AG08396 (cell line): ENCODE data around the gene C6orf89.
A peak's percentile ranks its signal among the peaks of the same experiment; 100 is the strongest.

Experiments
- DNase-seq: peaks from one replicate; pipeline ENCODE4 v3.0.0; 2012; ENCODE audit warnings: low spot score, mixed read lengths

Gene C6orf89, protein sequence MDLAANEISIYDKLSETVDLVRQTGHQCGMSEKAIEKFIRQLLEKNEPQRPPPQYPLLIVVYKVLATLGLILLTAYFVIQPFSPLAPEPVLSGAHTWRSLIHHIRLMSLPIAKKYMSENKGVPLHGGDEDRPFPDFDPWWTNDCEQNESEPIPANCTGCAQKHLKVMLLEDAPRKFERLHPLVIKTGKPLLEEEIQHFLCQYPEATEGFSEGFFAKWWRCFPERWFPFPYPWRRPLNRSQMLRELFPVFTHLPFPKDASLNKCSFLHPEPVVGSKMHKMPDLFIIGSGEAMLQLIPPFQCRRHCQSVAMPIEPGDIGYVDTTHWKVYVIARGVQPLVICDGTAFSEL

DNA sequence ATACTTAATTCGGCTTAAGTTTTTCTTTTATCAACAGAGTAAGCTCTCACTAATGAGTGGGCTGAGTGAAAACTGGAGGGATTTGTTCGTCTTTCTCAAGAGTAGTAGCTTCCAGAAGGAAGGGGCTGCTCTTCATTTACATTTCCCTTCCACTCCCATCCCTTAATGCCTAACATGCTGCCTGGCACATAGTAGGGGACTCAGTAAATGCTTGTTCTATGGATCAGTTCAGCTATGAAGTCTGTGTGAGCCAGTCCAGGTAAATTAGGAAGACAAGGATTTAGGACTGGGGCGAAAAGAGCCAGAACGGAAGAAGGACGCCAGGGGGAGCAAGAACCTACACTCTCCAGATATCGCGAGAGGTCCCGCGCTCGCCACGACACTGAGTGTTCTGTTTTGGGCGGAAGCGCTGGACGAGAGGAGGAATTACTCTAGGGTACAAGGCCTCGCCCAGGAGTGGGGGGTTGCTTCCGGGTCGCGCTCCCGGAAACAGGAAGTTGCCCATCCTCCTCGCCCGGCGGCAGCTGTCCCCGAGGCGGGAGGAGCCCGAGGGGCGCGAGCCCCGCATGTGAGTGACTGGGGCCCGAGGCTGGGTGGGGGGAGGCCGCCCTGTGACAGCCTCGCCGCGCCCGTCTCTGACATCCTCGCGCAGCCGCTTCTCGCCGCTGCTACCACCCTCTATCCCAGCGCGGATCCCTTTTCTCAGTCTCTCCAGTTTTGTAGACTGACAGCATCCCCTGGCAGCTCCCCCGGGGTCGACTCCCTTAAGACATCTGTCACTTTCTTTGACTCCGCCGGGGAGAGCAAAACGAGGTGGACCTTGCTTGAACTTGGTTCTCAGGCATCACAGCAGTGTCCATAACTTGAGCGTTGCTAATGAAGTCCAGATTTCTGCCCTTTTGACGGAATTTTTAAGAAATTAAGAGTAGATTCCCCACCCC, at the start of gene C6orf89:
Gene C6orf89, plus strand, starts transcription at position 492 of the 941 bp plus-strand sequence. CDS start 13,493 bp downstream, outside the sequence.
- peak; percentile 93 for DNase-seq

- DNase-seq: no peak
Observed at GRCh38 chr6:36836111-36837021, 49.4 kb upstream of the C6orf89 start.

DNA sequence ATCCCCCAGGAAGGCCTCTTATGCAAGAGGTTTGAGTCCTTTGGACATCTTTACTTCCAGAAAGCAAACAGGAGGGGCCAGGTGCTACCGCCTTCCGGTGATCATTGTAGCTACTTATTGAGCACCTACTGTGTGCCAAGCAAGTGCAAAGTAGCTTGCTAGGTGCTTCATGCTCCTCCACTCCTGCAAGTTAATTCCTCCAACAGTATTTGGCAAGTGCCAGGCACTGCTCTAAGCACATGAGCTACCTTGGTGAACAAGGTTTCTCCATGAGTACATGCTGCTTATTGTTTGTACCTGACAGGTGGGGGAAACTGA, 48.8 kb upstream of the C6orf89 start:
- DNase-seq: no peak

GRCh38 chr6:36837686-36838085, 48.1 kb upstream of the C6orf89 start:
- DNase-seq: no peak

- DNase-seq: no peak
Observed at GRCh38 chr6:36838896-36839748, 46.6 kb upstream of the C6orf89 start, which contains the start of gene CPNE5. TSS of gene CPNE5 (minus strand) at chr6:36839444. CDS start at chr6:36839377, 67 bp downstream.

GRCh38 chr6:36839749-36840431, 45.9 kb upstream of the C6orf89 start:
- peak; percentile 85 for DNase-seq

DNA sequence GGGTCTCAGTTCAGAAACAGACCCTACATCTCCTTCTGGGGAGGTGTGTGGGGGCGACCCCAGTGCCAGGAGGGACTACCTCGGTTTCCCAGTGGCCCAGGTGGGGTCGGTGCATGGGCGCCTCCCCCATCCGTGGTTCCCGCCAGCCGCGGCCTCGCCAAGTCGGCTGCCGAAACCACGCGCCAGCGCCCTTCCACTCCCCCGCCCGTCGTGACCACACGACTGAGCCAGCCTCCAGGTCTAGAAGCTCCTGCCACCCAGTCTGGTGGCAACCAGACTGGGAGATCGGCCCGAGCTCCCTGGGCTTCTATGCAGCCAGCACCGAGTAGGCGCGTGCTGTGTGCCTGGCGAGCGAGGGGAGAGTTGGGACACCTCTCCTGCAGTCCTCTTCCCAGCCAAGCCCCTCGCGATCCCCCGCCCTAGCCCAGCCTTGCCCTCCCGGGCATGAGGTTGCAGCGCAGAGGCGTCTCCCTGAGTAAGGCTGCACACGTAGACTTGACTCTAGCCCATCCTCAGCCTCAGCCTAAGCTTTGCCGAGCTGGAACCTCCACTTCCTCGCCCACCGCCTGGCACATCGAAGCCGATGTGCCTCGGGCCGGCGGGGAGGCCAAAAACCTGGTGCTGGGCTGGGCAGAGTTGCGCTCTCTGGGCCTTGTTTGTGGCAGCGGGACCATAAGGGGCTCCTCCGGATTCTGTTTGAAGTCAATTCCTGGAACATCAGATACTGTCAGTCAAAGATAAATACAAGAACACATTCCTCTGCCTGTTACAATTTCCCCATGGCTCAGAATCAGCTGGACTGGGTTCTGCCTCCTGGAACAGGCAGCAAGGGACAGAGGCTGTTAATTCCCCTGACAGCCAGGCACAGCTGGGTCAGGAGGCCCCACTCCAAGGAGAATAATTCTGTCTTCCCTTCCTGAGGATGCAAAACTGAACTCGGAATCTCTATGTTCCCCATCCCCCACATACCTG, 45.0 kb upstream of the C6orf89 start:
- DNase-seq: no peak

DNA sequence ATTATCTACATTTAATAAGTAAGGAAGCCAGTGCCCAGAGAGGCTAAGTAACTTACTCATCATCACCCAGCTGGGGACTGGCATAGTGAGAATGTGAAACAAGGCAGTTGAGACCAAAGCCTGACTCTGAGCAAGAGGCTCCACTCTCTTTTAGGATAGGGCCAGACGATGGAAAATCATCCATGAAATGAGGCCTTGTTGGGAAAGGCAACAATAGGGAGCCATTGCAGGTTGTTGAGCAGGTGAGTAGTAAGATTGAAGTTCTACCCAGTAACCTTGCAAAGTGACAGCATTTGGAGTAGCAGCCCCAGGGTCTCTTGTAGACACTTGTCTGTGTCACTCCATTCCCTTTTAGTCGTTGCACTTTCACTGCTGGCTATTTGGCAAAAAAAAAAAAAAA, 44.0 kb upstream of the C6orf89 start:
- no peak for DNase-seq

DNA sequence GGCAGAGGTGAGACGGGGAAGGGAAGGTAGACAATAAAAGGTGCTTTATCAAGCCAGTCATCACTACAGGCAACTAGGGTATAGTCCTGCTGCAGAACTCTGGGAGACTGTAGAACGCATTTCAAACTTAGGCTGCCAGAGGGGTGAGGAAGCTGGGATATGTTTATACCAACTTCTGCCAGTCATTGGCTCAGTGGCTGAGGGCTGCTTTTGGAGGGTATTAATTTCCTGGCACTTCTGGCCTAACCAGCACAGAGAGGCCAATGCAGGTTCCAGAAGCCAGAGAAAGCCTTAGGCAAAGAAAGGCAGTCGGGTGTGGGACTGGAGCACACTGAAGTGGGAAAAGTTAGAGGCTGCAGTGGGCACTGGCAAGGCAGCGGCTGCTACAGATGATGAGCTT, 42.6 kb upstream of the C6orf89 start:
- DNase-seq: no peak

DNA sequence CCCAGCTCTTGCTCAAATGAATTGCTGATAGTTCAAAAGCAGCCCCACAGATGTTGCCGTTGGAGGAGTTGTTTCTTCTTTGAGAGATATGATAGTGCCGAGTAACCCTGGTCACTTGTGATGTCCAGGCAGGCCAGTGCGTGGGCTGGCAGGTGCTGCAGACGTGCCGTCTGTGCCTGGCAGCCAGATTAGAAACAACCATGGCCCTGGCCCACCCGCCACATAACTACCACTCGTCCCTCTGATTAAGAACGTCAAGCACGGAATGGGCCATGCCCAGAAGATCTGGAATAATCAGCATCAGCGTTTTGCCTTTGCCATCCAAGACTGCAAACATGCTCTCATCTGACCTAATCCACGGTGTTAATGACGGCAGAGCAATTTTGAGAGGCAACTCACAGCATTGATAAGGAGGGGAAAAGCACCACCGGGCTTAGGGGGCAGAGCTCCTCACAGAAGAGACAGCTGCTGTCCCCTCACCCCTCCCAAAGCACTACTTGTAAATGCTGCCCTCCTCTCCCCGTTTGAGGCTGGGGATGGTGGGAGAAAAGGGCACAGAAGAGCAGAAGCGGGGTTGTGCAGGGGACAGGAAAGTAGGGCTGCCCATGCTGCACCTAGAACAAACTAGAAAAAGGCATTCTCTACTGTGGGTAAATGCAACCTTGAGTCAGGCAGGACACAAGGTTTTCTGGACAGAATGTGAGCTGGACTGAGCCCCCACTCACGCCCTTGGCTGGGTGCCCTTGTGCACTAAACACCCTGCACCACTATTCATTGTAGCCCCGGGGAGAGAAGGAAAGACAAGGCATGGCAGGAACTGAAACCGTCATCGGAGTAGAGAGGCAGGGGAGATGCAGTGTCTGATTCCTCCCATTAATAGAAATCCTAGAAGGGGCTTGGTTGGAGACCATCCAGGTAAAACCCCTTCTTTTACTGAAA, 41.3 kb upstream of the C6orf89 start:
- no peak for DNase-seq

GRCh38 chr6:36845233-36845632, 40.5 kb upstream of the C6orf89 start:
- no peak for DNase-seq

GRCh38 chr6:36847152-36847551, 38.6 kb upstream of the C6orf89 start:
- DNase-seq: no peak

GRCh38 chr6:36847991-36848390, 37.8 kb upstream of the C6orf89 start:
- no peak for DNase-seq

DNA sequence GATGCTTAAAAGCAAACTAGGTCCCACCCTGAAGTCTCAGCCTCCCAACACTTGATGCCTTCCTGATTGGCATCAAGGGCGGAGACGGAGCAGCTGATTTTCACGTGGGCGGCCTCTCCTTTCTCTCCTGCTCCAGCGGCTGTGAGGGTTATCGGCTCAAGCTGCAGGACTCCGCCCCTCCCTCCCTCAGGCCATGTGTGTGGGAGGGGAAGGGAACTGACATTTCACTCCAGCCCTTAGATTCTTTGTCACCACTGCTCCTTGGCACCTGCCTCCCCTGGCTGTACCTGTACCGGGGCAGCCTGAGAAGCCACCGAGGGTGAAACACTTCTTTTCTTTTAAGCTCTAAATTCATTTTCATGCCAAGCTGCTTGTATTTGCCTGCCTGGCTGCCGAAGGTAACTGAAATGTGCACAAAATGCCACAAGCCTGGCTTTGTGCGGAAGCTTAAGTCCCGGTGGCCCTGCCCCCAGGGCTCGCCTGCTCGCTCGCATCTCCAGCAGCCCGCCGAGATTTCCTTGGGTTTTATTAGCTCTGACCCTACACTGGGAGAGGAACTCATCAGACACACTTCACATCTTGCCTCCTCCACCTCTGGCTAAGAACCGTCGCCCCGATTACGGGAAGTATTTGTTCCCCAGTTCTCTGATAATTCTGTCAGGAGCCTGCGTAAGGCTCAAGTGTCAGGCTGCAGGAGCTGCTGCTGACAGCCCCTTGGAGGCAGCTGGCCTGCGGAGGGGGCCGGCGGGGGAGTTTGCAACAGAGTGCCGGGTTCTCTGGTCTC, 36.9 kb upstream of the C6orf89 start:
- no peak for DNase-seq

- DNase-seq: no peak
Observed at GRCh38 chr6:36850021-36850420, 35.7 kb upstream of the C6orf89 start.

- DNase-seq: peak; percentile 65
Observed at GRCh38 chr6:36851149-36851614, 34.6 kb upstream of the C6orf89 start.

DNA sequence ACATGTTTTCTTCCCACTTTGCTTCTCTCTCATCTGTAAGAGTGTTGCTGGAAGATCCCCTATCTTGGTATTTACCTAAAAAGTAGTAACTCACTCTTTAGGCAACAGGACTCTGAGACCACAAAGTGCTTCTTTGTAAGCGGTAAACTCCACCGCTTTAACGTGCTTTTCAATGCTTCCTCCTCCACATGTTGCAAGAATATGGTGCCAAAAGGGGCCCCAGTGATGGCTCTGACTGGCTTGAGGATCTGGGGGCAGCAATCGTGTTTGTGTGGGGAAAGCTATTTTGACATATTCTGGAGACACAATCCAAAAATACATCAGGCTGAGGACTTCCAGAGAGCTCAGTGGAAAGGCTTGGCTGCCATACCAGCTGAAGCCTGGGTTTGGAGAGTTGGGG, 34.1 kb upstream of the C6orf89 start:
- no peak for DNase-seq
